Measurements from ENCODE around the gene EFCAB3.
"Not testable (repeated sequence)": the region's sequence is repeated elsewhere in the genome, so short reads cannot be mapped to it uniquely, and the experiment has no call there.

EFCAB3 gene

DNA sequence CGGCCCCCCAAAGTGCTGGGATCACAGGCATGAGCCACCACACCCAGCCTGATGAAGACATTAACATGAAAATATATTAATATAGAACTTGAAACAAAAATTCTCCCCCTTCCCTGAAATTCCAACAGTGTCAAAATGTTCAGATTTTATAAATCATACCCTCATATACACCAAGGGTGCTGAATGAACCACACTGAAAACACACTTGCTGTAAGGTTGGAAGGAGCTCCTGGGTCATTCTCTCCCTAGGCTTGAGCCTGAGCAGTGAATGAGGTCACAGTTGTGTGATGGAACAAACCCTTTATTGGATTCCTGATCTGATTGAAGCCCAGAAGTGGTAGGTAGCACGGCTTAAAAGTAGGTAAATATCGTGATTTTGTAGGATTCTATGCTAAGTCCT, at the start of gene EFCAB3:
TSS of gene EFCAB3 (plus strand) at position 301 of the 400 bp plus-strand sequence. CDS start 2,427 bp downstream, outside the sequence.
- DNase-seq = no peak

DNA sequence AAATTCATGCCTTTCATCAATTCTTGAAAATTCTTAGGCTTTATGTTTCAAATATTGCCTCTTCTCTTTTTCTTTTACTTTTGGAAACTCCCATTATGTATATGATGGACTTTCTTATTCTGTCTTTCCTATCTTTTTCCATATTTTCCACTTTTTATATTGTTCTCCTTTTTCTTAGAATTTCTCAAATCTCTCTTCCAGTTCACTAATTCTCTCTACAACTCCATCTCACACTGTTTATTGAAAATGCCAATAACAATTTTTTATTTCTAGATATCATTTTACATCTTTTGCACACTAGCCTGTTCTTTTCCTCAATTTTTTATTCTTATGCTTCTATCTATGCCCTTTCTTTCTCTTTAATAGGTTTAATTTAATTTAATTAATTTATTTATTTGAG, 43.8 kb upstream of the EFCAB3 start:
- no peak for DNase-seq

DNA sequence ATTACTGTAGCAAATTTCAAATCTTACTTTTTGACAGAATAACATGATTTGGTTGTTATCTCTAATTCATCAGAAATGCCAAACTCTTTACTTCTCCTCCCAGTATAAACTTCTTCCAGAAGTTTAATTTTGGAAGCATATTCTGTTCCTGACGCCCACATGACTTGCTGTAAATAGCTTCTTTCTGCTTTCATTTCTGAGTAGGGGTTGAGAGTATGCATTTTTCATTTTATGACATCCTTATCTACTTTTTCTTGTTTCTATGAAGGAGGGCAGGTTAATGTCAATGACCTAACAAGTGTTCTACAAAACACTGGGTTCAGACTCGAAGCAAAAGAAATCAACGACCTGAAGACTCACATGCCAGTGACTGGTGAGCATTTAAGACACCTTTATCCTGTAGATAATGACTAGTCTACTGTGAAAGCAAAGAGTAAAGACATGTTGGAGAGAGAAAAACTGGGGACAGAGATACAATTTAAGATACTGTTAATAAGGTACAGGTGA, 36.5 kb upstream of the EFCAB3 start:
- DNase-seq = no peak

DNA sequence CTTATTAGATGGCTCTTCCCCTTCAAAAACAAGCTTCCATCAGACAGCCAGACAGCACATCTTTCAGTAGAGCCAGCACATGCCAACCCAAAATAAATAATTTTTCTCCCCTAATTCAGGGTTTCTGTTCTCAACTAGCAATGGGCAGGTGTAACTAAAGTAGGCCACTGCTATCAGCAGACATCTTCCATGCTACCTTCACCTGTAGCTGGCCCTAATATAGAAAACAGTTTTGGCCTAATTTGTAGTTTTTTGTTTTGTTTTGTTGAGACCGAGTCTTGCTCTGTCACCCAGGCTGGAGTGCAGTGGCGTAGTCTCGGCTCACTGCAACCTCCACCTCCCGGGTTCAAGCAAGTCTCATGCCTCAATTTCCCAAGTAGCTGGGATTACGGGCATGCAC, 29.2 kb upstream of the EFCAB3 start:
- no peak for DNase-seq

DNA sequence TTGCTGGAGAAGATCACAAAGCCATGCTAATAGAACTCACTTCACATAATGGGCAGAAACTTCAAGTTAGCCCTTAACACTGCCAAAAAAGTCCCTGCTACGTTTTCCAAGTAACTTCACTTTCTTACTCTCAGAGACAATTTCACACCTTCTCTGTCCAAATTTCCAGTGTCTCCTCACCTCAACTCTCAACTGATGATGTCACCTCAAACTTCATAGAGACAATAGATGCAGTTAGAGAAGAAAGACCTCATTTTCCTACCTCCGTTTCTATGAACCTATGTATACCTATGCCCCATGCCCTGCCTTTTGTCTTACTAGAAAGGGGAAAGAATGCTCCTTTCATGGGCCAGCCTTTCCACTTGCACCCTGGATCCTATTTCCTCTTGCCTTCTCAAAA, 14.2 kb upstream of the EFCAB3 start:
- DNase-seq = no peak

DNA sequence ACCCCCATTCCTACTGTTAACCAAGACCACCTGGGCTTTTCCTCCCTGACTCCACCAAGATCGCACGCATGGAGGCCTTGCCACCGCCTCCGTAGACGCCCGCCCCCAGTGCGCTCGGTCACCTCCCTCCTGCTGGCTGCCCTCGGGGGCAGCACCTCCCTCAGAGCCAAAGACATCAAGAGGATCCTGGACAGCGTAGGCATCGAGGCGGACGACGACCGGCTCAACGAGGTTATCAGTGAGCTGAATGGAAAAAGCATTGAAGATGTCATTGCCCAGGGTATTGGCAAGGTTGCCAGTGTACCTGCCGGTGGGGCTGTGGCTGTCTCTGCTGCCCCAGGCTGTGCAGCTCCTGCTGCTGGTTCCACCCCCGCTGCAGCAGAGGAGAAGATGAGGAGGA, 1.2 kb downstream of the EFCAB3 start:
- no peak for DNase-seq

DNA sequence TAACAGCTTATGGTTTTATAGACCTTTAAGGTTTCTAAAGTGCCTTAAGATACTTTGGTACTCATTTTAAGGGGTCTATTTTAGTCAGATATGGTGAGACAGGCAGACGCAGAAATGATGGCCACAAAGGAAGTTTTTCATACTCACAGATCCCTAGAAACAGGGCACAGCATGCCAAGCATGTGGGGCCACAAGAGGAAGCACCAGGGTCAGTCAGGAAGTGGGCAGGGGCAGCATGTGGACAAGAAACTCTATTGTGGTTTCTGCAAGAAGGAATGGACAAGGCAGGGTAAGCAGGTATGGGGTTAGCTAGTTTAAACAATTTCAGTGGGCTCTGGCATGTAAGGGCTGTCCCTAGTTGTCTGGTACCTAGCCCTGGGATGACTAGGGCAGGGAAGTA, 8.5 kb downstream of the EFCAB3 start:
- DNase-seq = no peak

DNA sequence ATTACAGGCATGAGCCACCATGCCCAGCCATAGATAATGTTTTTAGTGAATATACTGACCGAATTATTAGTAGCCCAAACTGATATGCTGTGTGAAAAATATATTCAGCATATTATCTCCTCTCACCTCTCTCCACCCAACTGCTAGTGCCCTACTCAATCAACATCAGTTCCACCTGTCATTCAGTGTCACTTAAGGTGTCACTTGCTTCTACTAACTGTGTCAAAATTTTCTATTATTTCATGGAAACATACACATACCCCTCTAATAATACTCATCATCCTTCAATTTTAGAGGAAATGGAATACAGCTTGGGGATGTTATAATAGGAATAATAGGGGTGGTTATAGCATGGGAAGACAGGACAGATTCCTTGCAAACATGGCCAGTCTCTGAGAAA, 12.6 kb downstream of the EFCAB3 start:
- DNase-seq = no peak

DNA sequence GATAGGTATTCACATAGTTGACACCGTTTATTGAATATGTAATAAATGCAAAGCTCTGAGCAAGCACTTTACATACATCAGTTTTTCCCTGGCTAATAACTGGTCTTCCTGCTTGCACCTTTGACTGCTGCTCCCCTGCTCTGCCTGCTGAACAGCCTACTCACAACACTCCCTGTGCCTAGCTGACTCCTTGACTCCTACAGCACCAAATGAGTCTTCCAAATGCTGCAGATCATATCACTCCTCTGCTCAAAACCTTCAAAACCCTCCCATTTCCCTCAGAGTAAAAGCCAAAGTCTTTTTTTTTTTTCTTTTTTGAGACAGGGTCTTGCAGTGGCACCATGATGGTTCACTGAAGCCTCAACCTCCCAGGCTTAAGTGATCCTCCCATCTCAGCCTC, 18.5 kb downstream of the EFCAB3 start:
- no peak for DNase-seq

DNA sequence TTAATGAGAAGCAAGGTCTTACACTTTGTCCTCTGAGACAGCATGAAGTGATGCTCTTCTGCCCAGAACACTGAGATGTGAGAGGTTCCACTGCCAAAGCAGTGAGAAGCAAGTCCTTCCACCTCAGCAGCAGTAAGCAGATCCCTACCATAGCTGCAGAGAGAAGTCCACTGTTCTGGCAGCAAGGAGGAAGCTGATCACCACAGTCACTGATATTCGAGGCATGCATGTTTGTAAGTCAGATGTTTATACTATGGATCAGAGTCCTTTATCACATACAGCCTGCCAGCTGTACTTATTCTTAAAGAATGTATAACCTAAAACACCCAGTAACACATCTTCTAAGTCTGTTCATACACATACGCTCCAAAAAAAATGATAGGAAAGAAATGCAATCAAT, 25.1 kb downstream of the EFCAB3 start:
- no peak for DNase-seq

DNA sequence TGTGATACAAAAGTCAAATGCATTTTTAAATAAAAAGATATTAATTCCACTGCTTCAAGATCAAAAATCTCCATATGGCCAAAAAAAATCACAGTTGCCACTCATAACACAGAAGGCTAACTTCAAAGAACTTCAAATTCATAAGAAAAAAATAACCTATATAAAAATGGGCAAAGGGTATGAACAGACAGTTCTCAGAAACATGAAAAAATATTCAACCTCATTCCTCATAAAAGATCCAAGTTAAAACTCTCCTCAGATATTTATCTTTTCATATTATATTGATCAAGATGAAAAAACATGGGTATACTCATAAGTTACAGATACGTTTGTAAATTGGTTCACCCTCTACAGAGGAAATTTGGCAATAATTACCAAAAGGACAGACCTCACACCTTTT, 32.7 kb downstream of the EFCAB3 start:
- DNase-seq = not testable (repeated sequence)

DNA sequence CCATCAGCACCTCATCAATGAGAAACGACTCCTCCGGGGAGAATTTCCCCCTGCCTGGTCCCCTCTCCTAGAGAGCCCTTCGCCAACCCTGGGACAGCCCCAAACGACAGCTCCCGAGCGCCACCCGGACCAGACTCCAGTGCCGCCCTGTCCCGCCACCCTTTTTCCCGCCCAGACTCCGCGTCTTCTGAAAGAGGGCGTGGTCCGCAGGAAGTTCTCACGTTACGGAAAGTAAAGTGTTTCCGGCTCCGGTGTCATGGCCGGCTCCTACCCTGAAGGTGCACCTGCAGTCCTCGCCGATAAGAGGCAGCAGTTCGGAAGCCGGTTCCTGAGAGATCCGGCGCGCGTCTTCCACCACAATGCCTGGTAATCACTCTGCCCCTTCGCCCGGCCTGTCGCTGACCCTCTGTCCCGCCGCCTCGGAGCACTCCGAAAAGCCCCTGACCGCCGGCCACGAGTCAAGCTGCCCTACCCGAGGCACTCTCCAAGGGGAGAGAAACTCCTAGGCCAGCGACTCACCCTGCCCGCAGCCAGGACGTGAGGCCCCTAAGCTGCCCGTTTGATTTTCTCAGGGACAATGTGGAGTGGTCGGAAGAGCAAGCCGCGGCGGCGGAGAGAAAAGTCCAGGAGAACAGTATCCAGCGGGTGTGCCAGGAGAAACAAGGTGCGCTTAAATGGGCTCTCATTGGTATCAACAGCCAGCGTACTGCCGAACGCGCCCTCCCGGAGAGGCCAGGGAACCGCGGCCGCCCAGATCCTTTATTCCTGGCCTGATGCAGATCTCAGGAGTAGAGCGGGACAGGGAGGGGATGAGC, 43.5 kb downstream of the EFCAB3 start, which contains the start of gene METTL2A:
TSS of gene METTL2A (plus strand) at position 251 of the 815 bp plus-strand sequence. CDS start at position 257, 6 bp downstream.
- peak; percentile 57 for DNase-seq

DNA sequence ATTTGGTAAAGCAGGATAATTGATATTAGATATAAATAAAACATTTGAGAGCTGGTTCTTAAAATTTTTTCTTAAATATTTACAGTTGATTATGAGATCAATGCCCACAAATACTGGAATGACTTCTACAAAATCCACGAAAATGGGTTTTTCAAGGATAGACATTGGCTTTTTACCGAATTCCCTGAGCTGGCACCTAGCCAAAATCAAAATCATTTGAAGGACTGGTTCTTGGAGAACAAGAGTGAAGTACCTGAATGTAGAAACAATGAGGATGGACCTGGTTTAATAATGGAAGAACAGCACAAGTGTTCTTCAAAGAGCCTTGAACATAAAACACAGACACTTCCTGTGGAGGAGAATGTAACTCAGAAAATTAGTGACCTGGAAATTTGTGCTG, 45.9 kb downstream of the EFCAB3 start:
- DNase-seq = not testable (repeated sequence)

DNA sequence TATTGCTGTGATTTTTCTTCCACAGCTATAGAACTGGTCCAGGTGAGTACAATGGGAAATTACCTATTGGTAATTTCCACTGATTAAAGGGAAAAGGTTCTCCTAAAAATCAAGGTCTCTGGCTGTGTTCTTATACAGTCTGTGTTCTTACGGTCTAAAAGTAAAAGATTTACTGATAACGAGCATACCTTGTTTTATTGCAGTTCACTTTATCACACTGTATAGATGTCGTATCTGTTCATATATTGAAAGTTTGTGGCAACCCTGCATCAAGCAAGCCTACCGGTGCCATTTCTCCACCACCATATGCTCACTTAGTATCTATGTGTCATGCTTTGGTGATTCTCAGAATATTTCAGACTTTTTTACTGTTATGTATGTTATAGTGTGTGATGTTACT, 54.9 kb downstream of the EFCAB3 start:
- not testable (repeated sequence) for DNase-seq

DNA sequence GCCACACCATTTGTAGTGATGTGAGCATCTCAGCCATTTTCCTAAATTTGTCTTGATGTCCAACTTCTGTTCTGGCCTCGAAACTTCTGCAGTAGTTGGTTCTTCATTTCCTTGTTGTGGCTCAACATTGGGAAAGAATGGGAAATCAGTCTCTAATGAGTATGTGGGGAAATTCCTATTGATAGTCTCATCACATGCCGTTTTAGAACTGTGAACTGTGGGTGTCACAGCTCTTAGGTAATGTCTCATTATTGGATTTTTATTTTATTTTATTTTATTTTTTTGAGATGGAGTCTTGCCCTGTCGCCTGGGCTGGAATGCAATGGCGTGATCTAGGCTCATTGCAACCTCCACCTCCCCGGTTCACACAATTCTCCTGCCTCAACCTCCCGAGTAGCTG, 60.8 kb downstream of the EFCAB3 start:
- DNase-seq = not testable (repeated sequence)

DNA sequence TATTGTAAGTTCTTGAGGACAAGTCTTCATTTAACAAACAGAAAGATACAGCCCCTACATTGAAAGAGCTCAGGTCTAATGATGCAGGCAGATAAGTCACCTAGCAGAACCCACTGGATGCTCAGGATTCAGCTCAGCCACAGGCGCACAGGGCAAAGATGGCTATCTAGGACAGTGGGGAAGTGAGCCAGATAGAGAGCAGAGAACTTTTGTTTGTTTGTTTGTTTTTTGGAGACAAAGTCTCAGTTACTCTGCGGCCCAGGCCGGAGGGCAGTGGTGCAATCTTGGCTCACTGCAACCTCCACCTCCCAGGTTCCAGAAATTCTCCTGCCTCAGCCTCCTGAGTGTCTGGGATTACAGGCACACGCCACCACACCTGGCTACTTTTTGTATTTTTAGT, 63.7 kb downstream of the EFCAB3 start:
- no peak for DNase-seq

DNA sequence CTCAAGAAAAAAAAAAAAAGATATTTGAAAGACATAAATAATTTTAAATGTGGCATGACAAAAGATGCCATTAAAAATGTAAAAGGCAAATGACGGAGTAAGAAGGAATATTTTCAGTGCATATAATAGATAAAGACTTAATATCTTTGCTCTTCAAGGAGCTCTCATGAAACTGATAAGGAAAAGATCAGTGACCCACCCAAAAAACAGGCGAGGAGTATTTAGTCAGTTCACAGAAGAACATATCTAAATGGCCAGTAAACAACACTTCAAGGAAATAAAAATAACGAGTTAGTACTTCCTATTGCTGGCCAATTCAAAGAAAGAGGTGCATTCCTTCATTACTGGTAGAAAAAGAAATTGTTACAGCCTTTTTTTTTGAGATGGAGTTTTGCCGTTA, 65.4 kb downstream of the EFCAB3 start:
- DNase-seq = not testable (repeated sequence)

DNA sequence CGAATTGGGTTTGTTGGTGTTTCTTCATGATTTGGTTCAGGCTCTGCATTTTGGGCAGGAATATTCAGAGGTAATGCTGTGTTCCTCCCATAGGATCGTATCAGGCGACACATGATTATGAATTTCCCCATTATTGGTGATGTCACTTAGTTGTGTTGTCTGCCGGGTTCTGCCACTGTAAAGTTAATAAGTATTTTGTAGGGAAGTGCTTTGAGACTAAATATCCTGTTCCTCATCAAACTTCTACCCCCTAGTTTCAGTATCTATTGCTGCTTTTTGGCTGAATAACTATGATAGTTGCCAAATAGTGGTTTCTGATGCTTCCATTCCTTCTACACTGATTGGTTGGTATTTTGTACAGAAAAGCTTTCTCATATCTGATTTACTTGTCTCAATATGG, 71.8 kb downstream of the EFCAB3 start:
- DNase-seq = not testable (repeated sequence)

DNA sequence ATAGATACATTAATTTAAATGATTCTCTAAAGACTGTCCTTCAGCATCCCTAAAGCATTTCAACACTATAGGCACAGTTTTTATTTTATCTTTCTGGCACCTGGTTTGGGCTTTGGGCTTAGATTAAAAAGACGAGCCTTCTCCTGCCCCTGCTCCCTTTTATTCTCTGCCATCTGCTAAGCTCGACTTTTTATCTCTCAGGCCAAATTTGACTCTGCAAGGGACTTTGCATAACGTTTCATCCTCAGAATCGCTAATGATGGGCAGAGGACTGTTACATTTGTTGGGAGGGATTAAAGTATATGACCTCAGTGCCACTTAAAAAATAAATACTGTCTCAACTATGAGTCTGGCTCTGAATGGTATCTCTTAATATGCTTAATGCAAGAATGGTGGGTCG, 72.7 kb downstream of the EFCAB3 start:
- not testable (repeated sequence) for DNase-seq

DNA sequence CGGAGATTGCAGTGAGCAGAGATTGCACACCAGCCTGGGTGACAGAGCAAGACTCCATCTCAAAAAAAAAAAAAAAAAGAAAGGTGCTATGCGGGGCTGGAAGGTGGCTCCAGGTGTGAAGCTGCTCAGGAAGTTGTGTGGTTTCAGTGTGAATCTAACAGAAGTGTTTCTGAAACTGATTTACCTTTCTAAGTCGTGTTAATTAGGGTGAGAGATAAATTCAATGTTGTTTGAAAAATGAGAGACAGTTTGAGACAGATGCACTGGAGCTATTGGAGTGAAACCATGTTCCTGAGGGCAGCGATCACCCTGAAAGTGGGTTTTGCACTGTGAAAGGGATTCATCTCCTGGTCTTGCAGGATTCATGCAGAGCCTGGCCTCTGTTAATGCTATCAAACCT, 73.3 kb downstream of the EFCAB3 start:
- DNase-seq = not testable (repeated sequence)

DNA sequence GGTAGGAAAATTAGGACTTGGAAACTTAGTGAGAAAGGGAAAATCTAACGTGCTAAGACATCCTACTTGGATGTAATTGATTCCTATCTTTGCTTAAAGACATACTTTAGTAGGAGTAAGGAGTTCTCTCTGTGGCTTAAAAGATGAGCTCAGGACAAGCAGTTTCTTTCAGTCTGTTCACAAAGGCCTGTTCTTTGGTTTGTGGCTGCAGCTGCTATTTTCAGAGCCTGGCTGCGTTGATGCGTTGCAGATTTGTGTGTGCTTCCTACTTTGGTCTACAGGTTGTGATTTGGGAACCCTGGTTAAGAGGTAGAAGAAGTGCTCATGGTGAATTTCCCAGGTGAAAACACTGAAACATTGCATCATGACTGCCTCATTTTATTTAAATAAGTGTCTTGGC, 73.8 kb downstream of the EFCAB3 start:
- DNase-seq = not testable (repeated sequence)

DNA sequence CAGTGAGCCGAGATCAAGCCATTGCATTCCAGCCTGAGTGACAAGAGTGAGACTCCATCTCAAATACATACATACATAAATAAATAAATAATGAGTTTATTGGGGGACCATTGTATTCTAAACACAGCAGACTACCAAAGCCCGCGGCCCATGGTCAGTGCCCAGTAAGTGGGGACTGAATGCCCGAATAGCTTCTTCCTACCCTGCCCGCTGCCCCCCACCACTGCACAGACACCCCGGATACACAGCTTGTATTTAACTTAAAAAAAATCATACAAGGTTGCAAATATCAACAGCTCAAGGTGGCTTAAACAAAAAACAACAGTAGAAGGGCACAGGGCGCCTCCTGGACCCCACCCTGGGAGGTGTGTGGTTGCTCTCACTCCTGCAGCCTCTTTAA, 75.7 kb downstream of the EFCAB3 start:
- no peak for DNase-seq

DNA sequence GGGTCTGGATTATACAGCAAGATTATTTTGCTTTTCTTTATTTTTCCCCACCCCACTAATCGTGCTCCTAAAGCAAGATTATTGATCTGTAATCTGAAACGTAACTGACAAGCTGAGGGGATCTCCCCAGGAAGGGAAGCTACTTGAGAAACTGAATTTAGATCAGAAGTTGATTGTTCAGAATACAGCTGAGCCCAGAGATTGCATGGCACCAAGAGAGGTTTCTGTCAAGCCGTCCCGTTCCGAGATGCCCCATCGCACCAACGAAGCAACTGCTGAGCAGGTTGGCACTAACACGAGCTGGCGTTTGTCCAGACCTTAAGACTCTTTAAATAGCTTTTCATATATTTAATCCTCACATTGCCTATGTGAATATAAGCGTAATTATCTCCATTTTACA, 78.1 kb downstream of the EFCAB3 start:
- DNase-seq = not testable (repeated sequence)

DNA sequence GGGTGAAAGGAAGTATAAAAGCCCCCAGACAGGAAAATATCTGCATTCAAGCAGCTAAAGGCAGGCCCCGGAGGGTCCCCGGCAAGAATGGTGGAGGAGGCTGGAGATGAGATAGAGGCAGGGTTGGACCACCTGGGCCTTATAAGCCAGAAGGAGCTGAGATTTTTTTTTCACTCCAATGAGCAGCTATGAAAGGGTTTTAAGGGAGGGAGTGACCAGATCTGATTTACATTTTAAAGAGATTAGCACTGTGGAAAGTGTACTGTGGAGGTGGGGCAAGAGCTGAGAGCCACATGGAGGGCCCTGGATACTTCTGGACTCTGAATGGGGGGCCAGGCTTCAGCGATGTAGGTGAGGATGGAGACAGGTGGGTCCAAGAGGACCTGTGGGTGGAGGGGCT, 84.1 kb downstream of the EFCAB3 start:
- DNase-seq = not testable (repeated sequence)

DNA sequence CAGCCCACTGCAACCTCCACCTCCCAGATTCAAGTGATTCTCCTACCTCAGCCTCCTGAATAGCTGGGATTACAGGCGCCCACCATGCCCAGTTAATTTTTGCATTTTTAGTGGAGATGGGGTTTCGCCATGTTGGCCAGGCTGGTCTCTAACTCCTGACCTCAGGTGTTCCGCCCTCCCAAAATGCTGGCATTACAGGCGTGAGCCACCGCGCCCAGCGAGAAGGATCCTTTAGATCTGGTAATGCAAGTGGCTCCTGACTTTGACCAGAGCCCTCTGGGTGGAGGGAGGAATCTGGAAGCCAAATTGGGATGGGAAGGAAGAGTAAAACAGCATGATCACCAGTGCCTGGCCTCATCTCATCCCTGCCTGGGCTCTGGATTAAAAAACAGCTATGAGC, 84.9 kb downstream of the EFCAB3 start:
- DNase-seq = not testable (repeated sequence)

Data from GOT3 (cell line).